GM12864 (cell line): ENCODE measurements around the gene APPBP2.

Experiments used
- DNase-seq: peaks from one replicate; pipeline ENCODE4 v3.0.0-alpha.2; 2011; ENCODE audit warnings: low read depth
- H3K4me3 ChIP-seq: 2 replicates; pipeline ENCODE4 v1.5.1; 2011; ENCODE audit warnings: mild to moderate bottlenecking, low read depth, low read length, control low read depth
- CTCF ChIP-seq: IDR thresholded peaks from 2 replicates; pipeline ENCODE4 v1.5.1; 2011; ENCODE audit warnings: low read depth, mild to moderate bottlenecking, moderate library complexity, low read length, control low read depth, inconsistent platforms; ENCODE audit errors: missing control alignments

APPBP2 gene

DNA sequence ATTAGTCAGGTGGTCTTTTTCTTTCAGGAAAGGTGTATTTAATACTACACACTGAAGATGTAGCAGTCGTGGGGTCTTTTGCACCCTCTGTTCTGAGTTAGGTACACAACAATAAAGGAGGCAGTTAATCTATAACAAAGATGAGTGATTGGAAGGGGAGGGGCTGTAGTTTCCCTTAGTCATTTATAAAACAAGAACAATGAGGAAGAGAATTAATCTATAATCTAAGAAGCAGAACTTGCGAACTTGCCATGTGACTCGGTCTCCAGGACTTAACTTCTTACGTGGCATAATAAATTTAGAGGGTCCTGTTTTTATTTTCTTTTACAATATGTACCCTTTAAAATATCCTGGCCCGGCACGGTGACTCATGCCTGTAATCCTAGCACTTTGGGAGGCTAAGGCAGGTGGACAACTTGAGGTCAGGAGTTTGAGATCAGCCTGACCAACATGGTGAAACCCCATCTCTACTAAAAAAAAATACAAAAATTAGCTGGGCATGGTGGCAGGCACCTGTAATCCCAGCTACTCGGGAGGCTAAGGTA, 8.6 kb upstream of the APPBP2 start:
- DNase-seq = no peak
- no peak for TF ChIP-seq CTCF
- no peak overlapping the region for H3K4me3 ChIP-seq

DNA sequence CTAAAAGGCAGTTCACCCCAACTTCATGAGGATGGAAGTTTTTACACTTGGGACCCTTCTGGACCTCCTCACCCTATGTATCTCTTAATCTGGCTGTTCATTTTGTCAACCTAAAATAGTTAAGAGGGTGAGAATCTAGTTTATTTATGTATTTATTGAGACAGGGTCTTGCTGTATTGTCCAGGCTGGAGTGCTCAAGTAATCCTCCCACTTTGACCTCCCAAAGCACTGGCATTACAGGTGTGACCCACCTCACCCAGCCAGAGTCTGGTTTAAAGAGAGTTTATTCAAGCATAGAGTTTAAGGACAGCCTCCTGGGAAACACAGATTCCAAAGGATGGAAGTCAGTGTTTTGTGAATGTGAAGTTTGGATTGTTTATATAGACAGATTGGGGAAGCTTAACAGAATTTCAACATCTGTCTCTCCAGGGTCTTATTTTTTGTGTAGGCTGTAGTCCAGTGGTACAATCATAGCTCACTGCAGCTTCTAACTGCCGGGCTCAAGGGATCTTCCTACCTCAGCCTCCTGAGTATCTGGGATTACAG, 8.0 kb upstream of the APPBP2 start:
- DNase-seq = no peak
- TF ChIP-seq CTCF = no peak
- no peak overlapping the region for H3K4me3 ChIP-seq

DNA sequence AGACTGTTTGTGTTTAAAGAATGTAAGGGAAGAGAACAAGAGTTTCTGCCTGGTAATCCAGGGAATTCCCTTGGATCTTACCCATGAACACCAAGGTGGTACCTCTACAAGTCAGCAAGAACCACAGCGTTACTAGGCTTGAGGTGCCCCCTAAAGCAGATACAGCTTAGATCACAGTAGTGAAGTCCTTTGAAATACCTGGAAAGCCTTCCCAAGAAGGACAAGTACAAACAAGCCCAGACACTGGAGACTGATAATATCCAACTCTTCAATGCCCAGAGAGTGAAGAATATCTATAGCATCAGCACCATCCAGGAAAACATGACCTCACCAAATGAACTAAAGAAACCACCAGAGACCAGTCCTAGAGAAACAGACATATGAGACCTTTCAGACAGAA, 3.8 kb upstream of the APPBP2 start:
- TF ChIP-seq CTCF = no peak
- no peak overlapping the region for H3K4me3 ChIP-seq
- DNase-seq = no peak

GRCh38 chr17:60528828-60529227, 2.8 kb upstream of the APPBP2 start:
- H3K4me3 ChIP-seq = no peak overlapping the region
- no peak for DNase-seq
- no peak for TF ChIP-seq CTCF

GRCh38 chr17:60527701-60528100, 1.7 kb upstream of the APPBP2 start:
- no peak for TF ChIP-seq CTCF
- DNase-seq = no peak
- no peak overlapping the region for H3K4me3 ChIP-seq

GRCh38 chr17:60526726-60527125, 684 bp upstream of the APPBP2 start:
- no peak for DNase-seq
- peak overlapping the region; percentile 79 for H3K4me3 ChIP-seq
- TF ChIP-seq CTCF = no peak

DNA sequence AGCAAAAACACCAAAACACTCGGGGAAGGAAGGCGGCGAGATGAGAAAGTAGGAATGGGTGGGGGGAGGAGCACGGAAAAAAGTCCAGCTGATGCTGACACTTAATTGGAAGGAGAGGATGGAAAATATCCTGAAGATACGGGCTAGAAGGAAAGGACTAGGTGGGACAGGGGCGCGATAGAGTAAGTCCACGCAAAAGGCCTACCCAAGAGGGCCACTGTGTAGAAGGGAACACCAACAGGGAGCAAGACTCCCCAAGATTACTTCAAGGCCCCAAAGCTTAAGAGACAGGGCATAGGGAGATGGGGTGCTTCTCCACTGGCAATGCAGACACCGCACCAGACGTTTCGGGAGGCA, 736 bp downstream of the APPBP2 start:
- H3K4me3 ChIP-seq = peak overlapping the region; percentile 79
- DNase-seq = no peak
- no peak for TF ChIP-seq CTCF
